ENCODE results near the gene EFCAB14.
"Not testable (repeated sequence)": the region's sequence is repeated elsewhere in the genome, so short reads cannot be mapped to it uniquely, and the experiment has no call there.

The EFCAB14 gene

GRCh38 chr1:46721686-46722205 is 2.8 kb upstream of the EFCAB14 start:
- DNase-seq = no peak

- no peak for DNase-seq
Measured at GRCh38 chr1:46721204-46721603, 2.3 kb upstream of the EFCAB14 start.

DNA sequence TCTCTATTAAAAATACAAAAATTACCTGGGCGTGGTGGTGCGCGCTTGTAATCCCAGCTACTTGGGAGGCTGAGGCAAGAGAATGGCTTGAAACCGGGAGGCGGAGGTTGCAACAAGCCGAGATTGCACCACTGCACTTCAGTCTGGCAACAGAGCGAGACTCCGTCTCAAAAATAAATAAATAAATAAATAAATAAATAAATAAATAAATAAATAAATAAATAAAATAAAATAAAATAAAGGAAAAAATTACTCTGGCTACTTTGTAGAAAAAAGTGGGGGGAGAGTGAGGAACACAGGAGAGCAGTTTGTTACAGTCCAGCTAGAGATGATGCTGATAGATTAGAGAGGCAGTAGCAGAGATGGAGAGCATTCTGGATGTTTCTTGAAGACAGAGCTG is 1.4 kb upstream of the EFCAB14 start:
- not testable (repeated sequence) for DNase-seq

GRCh38 chr1:46719689-46720088 is 775 bp upstream of the EFCAB14 start:
- DNase-seq = peak; percentile 38

- DNase-seq = no peak
Measured at GRCh38 chr1:46718340-46718726, 581 bp downstream of the EFCAB14 start.

GRCh38 chr1:46717654-46718053 is 1.3 kb downstream of the EFCAB14 start:
- no peak for DNase-seq

DNA sequence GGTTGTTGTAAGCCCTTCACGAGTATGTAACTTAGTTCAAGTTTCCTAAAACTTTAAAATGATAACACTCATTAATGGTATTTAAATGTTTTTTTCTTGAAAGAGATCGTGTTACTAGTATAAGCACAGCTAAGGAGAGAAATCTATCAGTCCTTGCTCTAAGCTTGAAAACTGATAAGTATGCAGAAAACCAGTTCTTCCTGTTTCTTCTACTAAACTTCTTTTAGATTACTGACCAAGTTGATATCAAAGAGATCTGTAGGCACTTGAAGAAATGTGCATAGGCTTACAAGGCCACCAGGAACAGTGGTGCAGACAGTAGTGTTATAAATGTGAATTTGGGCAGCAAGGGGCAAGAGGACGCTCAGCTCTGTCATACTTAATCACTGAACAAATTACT is 3.9 kb downstream of the EFCAB14 start:
- DNase-seq = no peak

DNA sequence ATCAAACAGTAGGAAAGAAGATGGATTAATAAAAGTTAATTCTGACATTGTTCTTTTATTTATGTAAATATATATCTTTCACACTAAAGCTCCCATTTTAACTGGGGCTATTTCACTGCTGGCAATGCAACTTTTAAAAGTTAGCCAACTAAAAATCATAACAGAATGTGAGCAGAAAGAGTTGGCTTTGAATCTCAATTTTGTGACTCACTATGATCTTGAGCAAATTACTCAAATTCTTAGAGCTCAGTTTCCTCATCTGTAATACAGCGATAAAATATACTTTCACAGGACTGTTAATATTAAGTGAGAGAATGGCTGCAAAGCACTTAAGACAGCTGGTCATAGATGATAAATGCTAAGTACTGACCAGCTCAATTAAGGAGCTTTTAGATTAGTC is 10.8 kb downstream of the EFCAB14 start:
- DNase-seq = no peak

DNA sequence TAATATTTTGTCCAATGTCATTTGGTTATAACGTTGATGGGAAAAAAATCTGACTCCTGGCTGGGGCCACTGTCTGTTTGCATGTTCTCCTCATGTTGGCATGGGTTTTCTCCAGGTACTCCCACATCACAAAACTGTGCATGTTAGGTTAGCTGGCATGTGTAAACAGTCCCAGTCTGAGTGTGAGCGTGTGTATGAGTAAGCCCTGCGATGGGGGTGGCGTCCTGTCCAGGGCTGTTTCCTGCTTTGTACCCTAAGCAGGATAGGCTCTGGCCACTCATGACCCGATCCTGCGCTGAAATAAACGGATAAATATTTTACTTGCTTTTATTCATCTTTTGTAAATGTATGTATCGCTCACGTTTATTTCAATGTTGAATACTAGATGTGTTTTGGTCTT is 13.5 kb downstream of the EFCAB14 start:
- DNase-seq = no peak

GRCh38 chr1:46703927-46704641 is 14.8 kb downstream of the EFCAB14 start:
- DNase-seq = no peak

DNA sequence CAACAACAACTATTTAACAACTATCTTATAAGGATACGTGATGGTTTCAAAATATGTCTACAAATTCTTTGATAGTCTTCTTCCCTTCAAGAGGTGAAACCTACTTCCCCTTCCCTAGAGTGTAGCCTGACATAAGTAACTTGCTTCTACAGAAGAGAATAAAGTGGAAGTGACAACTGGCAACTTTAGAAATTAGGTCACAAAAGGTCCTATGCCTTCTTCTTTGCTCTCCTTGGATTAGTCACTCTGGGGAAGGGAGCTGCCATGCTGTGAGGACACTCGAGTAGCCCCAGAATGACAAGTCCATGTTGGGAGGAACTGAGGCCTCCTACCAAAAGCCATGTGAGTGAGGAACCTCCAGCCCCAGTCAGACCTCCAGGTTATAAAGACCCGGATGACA is 19.2 kb downstream of the EFCAB14 start:
- no peak for DNase-seq

DNA sequence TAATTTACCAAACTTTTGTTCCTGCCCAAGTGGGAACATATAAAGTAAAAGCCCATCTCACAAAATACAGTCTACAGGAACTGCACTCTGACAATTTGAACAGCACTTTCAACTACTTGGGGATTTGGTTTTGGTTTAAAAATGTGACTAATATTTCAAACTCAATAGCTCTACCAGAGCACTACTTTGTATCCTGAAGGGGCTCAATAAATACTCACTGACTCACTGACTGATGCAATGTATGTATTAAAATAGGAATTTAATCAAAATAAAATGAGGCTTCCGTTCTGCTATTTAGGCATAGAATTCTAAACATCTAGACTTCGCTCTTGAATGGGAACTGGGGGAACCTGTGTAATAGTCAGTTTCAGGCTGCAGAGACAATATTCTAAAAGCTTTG is 21.9 kb downstream of the EFCAB14 start:
- no peak for DNase-seq

- DNase-seq = not testable (repeated sequence)
Measured at GRCh38 chr1:46694676-46695075, 24.2 kb downstream of the EFCAB14 start.

GRCh38 chr1:46692811-46693770 is 25.8 kb downstream of the EFCAB14 start:
- no peak for DNase-seq

DNA sequence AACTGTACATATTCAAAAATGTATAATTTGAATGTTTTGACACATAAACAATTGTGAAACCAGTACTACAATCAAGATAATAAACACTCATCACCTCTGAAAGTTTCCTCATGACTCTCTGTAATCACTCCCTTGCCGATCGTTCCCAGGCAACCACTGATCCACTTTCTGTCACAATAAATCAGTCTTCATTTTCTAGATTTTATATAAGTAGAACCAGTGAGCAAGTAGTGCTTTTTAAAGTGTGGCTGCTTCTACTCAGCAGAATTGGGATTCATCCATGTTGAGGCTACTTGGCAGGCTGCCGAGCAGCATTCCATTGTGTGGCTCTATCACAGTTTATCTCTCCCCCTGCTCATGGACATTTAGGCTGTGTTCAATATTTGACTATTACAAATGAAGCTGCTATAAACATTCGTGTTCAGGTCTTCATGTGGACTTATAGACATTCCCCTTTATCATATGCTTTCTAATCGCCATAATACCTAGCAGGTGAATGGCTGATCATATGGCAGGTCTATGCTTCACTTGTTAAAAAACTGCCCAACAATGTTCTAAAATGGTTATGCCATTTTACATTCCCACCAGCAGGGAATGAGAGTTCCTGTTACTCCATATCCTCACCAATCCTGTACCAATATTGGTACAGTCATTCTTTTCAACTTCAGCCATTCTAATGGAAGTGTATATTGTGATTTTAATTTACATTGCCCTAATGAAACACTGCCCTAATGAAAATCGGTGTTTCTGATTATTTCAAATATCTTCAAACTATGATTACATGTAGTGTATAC is 26.7 kb downstream of the EFCAB14 start:
- no peak for DNase-seq

DNA sequence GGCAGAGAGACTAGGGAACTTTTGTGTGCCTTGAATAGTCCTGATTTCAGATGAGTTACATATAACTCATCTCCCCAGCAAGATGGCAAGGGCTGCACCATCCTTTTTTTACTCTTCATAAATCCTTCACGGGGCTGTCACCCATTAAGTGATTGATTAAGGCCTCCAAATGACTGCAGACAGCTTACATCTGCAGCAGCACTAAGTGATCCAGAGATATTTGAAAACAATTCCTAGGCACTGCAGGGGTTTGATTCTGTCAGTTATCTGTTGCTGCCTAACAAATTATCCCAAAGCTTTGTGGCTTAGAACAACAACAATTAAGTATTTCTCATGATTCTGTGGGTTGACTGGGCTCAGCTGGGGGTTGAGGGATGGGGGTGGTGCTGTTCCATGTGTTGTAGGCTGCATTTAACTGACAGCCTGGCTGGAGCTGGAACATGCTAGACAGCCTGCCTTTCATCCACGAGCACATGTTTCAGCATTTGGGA is 27.9 kb downstream of the EFCAB14 start:
- DNase-seq = peak; percentile 58

DNA sequence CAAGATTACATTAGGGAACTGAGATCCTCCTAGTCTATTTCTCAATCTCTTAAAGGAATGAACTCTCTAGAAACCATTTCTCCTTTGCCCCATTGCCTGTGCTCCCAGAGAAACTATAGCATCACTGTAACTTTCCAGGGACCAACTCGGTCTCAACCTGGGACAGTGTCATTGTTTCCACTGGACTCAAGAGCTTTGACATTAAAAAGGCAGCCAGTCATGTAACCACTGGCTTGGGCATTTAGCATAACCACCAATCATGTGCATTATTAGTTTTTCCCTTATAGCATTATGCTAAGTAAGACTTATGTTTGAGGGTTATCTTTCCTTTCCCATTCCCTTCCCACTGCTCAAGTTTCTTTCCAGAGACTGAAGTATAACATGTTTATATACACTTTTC is 29.0 kb downstream of the EFCAB14 start:
- no peak for DNase-seq

GRCh38 chr1:46689356-46689755 is 29.6 kb downstream of the EFCAB14 start:
- no peak for DNase-seq

- DNase-seq = no peak
Measured at GRCh38 chr1:46687921-46688509, 30.9 kb downstream of the EFCAB14 start.

GRCh38 chr1:46687093-46687659 is 31.7 kb downstream of the EFCAB14 start:
- DNase-seq = no peak

GRCh38 chr1:46686255-46686654 is 32.7 kb downstream of the EFCAB14 start:
- DNase-seq = no peak

GRCh38 chr1:46684670-46685069 is 34.2 kb downstream of the EFCAB14 start:
- DNase-seq = no peak
